Upper lobe of left lung (tissue), 6 donors: ENCODE data around the gene FAM149B1. TPM values are rescaled to one million over a fixed set of nuclear protein-coding genes. Genes with fewer than 3 reads are reported as not detected.

Source experiments
- ATAC-seq, 2 donors: fragments of 200-7000 bp; cut with Tn5 transposase; one replicate each; pipeline ENCODE4 v1.9.1; 2022; ENCODE audit warnings: mild to moderate bottlenecking in 2 of 2, moderate library complexity in 2 of 2; ENCODE audit not compliant: low FRiP score in 2 of 2
- DNase-seq, 2 donors: peaks; one replicate each; pipeline ENCODE4 v3.0.0-alpha.2; 2019 to 2020
- H3K27ac ChIP-seq, 4 donors: fragments of 200-600 bp; sonication (generic); one replicate each; pipeline ENCODE4 v1.5.1; 2016 to 2019
- H3K27me3 ChIP-seq, 4 donors: fragments of 200-600 bp; sonication (generic); one replicate each; pipeline ENCODE4 v1.5.1; 2017 to 2019
- H3K36me3 ChIP-seq, 4 donors: fragments of 200-600 bp; sonication (generic); one replicate each; pipeline ENCODE4 v1.5.1; 2016 to 2019
- H3K4me1 ChIP-seq, 4 donors: fragments of 200-600 bp; sonication (generic); one replicate each; pipeline ENCODE4 v1.5.1; 2018 to 2019
- H3K4me3 ChIP-seq, 4 donors: fragments of 200-600 bp; sonication (generic); one replicate each; pipeline ENCODE4 v1.5.1; 2017 to 2019; ENCODE audit warnings: mild to moderate bottlenecking in 2 of 4, moderate library complexity in 1 of 4
- H3K9me3 ChIP-seq, 4 donors: fragments of 200-600 bp; sonication (generic); one replicate each; pipeline ENCODE4 v1.5.1; 2018 to 2019
- CTCF ChIP-seq, 6 experiments: fragments of 450-650 bp in 4 of 6; fragments of 200-600 bp in 2 of 6; sonication (generic) in 2 of 6; IDR thresholded peaks; one replicate each; pipeline ENCODE4 v1.5.1; 2016 to 2019; ENCODE audit warnings: antibody characterized with exemption in 6 of 6
- EP300 ChIP-seq, 4 donors: sonication (generic); formaldehyde crosslinking; IDR thresholded peaks; one replicate each; pipeline ENCODE4 v1.5.1; 2017; ENCODE audit warnings: antibody characterized with exemption in 4 of 4, control low read depth in 2 of 4
- POLR2A ChIP-seq, 4 donors: fragments of 450-650 bp; IDR thresholded peaks; one replicate each; pipeline ENCODE4 v1.5.1; 2016 to 2017; ENCODE audit warnings: antibody characterized with exemption in 4 of 4, mild to moderate bottlenecking in 2 of 4
- POLR2AphosphoS5 ChIP-seq, 2 donors: sonication (generic); formaldehyde crosslinking; IDR thresholded peaks; one replicate each; pipeline ENCODE4 v1.5.1; 2017; ENCODE audit warnings: antibody characterized with exemption in 2 of 2
- WGBS, 2 donors: methylation state at CpG; one replicate each; pipeline ENCODE4 v1.1.5; 2017 to 2018; 5-methylcytosine and 5-hydroxymethylcytosine counted together
- total RNA-seq, 6 donors: library from RNA; depleted of rRNA in 4 of 6; stranded (reverse); fragments of >200 nt in 4 of 6; gene quantifications; one replicate each; pipeline versions ENCODE4 v1.1.0 to v1.2.1, GENCODE V29; 2016 to 2021
- donor health status: DM: no; HTN: no; CAD: no; lungs with moderate emphysema.
- donor health status: DM: no; HTN: yes; CAD: no; lungs with severe emphysema.

FAM149B1 gene
- total RNA-seq, 6 donors from 2014 or later, result 11.4 to 38.8 (median 18.7) TPM

- Histone ChIP-seq H3K36me3 (peaks cover 8 to 65% (median 29%) of the 10 kb centered on the region in 4 donors), H3K27ac (no peak overlapping the region)
- no peak for DNase-seq
Observed at GRCh38 chr10:73244866-73245477, 77.1 kb downstream of the FAM149B1 start.

GRCh38 chr10:73246322-73246645 is 78.4 kb downstream of the FAM149B1 start:
- no peak for DNase-seq
- ATAC-seq, result no peak

More at GRCh38 chr10:73244866-73245477, 77.1 kb downstream of the FAM149B1 start:
- H3K27me3 ChIP-seq, result no peaks in the 10 kb centered on the region
- H3K4me1 ChIP-seq, result peaks cover 17 to 37% (median 22%) of the 10 kb centered on the region in 4 donors
- no peak for ATAC-seq
- TF ChIP-seq CTCF (IDR thresholded peaks at IDR 0.05) (no peak), POLR2AphosphoS5 (IDR thresholded peaks at IDR 0.05) (no peak), POLR2A (IDR thresholded peaks at IDR 0.05) (no peak), EP300 (IDR thresholded peaks at IDR 0.05) (no peak)
- whole genome bisulfite sequencing, 2 donors, result 43 to 48% methylated on average over 7 to 8 of the region's 8 CpGs
- H3K9me3 ChIP-seq, result no peaks in the 10 kb centered on the region
- H3K4me3 ChIP-seq, result peak overlapping the region in 1 of 4 donors; percentile 76

GRCh38 chr10:73246646-73247508 is 79.0 kb downstream of the FAM149B1 start, which contains the start of gene DNAJC9:
Gene DNAJC9 (minus strand): TSS chr10:73247255. CDS start chr10:73247189, 66 bp downstream.
- Histone ChIP-seq H3K27me3 (no peaks in the 10 kb centered on the region), H3K9me3 (no peaks in the 10 kb centered on the region), H3K36me3 (peaks cover 0 to 56% (median 18%) of the 10 kb centered on the region in 4 donors), H3K4me3 (peak within 1 kb of the TSS; percentile 76 to 98 (median 91)), H3K27ac (peak within 1 kb of the TSS; percentile 79 to 92 (median 86)), H3K4me1 (peaks cover 28 to 56% (median 32%) of the 10 kb centered on the region in 4 donors)
- TF ChIP-seq POLR2AphosphoS5 (IDR thresholded peaks at IDR 0.05), result peak; percentile 79 to 98
- peak in 1 of 4 donors; percentile 68 for TF ChIP-seq EP300 (IDR thresholded peaks at IDR 0.05)
- TF ChIP-seq POLR2A (IDR thresholded peaks at IDR 0.05), result peak in 3 of 4 donors; percentile 49 to 88 (median 85)
- peak in 3 of 6 experiments; percentile 12 to 27 (median 25) for TF ChIP-seq CTCF (IDR thresholded peaks at IDR 0.05)
- WGBS, 2 donors, result 0 to 1% methylated on average over 14 to 55 of the region's 78 CpGs
- ATAC-seq, result peak; percentile 98 to 99
- DNase-seq, result peak; percentile 98 to 99

More at GRCh38 chr10:73246322-73246645, 78.4 kb downstream of the FAM149B1 start:
- WGBS, 2 donors, result 3 to 8% methylated on average over 8 of the region's 8 CpGs
- H3K27me3 ChIP-seq, result no peaks in the 10 kb centered on the region
- no peaks in the 10 kb centered on the region for H3K9me3 ChIP-seq
- peaks cover 3 to 62% (median 20%) of the 10 kb centered on the region in 4 donors for H3K36me3 ChIP-seq
- TF ChIP-seq EP300 (IDR thresholded peaks at IDR 0.05), result no peak
- TF ChIP-seq CTCF (IDR thresholded peaks at IDR 0.05), result no peak
- TF ChIP-seq POLR2AphosphoS5 (IDR thresholded peaks at IDR 0.05), result no peak
- no peak for TF ChIP-seq POLR2A (IDR thresholded peaks at IDR 0.05)
- H3K4me1 ChIP-seq, result peaks cover 23 to 50% (median 26%) of the 10 kb centered on the region in 4 donors
- H3K4me3 ChIP-seq, result peak overlapping the region; percentile 76 to 98 (median 91)
- H3K27ac ChIP-seq, result peak overlapping the region; percentile 79 to 92 (median 86)

- ATAC-seq, result no peak
- Histone ChIP-seq H3K27me3 (no peaks in the 10 kb centered on the region), H3K4me3 (peak overlapping the region in 3 of 4 donors; percentile 76 to 98 (median 97)), H3K27ac (peak overlapping the region; percentile 79 to 92 (median 86)), H3K9me3 (no peaks in the 10 kb centered on the region), H3K36me3 (peaks cover 0 to 48% (median 12%) of the 10 kb centered on the region in 4 donors), H3K4me1 (peaks cover 29 to 58% (median 33%) of the 10 kb centered on the region in 4 donors)
- no peak for DNase-seq
- 29 to 45% methylated on average over 4 of the region's 4 CpGs for WGBS, 2 donors
- TF ChIP-seq CTCF (IDR thresholded peaks at IDR 0.05), result no peak
- TF ChIP-seq EP300 (IDR thresholded peaks at IDR 0.05), result no peak
- no peak for TF ChIP-seq POLR2AphosphoS5 (IDR thresholded peaks at IDR 0.05)
- TF ChIP-seq POLR2A (IDR thresholded peaks at IDR 0.05), result no peak
Observed at GRCh38 chr10:73247509-73248258, 79.8 kb downstream of the FAM149B1 start.
